SKM-1 (cell line): Measurements from ENCODE around the gene ERMAP.
"Not testable (repeated sequence)": the region's sequence is repeated elsewhere in the genome, so short reads cannot be mapped to it uniquely, and the experiment has no call there.

ENCODE experiments used
- DNase-seq: peaks from one replicate; lab custom pipeline; 2025; ENCODE audit not compliant: unreplicated experiment; lab: John Stamatoyannopoulos, UW

Gene ERMAP

DNA sequence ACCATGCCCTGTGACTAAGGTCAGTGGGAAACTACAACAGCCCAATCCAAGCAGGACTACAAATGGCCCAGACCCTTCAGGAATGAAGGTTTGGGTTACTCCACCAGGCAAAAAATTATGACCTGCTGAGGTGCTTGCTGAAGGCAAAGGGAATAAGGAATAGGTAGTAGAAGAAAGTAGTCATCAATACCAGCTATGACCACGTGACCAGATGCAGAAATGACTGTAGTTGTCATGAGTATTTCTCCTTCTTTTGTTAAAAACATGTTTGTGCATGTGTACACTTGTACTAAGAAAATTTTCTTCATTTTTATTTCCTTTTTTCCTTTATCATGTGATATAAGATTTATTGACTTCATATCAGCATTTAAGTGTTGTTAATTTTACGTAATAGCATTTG, 52.3 kb downstream of the ERMAP start:
- not testable (repeated sequence) for DNase-seq

DNA sequence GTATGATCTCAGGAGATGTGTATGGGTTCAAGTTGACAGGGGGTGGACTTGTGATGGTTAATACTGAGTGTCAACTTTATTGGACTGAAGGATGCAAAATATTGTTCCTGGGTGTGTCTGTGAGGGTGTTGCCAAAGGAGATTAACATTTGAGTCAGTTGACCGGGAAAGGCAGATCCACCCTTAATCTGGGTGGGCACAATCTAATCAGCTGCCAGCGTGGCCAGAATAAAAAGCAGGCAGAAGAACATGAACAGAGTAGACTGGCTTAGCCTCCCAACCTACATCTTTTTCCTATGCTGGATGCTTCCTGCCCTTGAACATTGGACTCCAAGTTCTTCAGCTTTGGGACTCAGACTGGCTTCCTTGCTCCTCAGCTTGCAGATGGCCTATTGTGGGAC, 52.8 kb downstream of the ERMAP start:
- DNase-seq, result not testable (repeated sequence)

DNA sequence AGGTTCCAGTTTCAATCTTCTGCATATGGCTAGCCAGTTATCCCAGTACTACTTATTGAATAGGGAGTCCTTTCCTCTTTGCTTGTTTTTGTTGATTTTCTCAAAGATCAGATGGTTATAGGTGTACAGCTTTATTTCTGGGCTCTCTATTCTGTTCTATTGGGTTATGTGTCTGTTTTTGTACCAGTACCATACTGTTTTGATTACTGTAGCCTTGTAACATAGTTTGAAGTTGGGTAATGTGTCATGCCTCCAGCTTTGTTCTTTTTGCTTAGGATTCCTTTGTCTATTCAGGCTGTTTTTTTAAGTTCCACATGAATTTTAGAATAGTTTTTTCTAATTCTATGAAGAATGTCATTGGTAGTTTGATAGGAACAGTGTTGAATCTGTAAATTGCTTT, 56.2 kb downstream of the ERMAP start:
- not testable (repeated sequence) for DNase-seq

DNA sequence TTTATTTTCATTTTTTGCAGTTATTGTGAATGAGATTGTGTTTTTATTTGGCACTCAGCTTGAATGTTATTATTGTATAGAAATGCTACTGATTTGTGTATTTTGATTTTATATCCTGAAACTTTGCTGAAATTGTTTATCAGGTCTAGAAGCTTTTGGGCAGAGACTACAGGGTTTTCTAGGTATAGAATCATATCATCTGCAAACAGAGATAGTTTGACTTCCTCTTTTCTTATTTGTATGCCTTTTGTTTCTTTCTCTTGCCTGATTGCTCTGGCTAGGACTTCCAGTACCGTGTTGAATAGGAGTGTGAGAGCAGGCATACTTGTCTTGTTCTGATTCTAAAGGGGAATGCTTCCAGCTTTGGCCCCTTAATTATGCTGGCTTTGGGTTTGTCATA, 56.7 kb downstream of the ERMAP start:
- DNase-seq, result no peak

DNA sequence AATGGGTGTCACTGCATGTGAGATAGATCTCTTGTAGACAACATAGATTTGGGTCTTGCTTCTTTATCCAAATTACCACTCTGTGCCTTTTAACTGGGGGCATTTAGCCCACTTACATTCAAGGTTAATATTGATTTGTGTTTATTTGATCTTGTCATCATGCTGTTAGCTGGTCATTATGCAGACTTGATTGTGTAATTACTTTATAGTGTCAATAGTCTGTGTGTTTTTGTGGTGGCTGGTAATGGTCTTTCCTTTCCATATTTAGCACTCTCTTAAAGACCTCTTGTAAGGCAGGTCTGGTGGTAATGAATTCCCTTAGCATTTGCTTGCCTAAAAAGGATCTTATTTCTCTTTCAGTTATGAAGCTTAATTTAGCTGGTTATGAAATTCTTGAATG, 59.1 kb downstream of the ERMAP start:
- no peak for DNase-seq

DNA sequence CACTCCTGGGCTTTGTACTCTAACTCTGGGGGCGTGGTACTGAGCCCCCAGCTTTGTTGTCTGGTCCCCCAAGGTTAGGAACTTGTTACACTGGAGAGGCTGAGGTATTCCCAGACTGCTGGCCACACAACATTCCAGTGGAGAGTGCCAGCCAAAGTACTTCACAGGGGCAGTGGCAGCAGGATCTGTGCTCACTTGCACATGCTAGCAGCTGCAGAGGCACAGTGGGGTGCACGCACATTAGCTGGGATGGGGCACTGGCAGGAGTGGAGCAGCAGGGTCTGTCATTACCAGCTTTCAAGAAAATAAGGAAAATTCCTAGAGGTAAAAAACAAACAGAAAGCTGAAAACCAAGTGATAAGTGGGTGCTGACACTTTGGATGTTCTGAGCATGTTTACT, 60.5 kb downstream of the ERMAP start:
- DNase-seq, result no peak

DNA sequence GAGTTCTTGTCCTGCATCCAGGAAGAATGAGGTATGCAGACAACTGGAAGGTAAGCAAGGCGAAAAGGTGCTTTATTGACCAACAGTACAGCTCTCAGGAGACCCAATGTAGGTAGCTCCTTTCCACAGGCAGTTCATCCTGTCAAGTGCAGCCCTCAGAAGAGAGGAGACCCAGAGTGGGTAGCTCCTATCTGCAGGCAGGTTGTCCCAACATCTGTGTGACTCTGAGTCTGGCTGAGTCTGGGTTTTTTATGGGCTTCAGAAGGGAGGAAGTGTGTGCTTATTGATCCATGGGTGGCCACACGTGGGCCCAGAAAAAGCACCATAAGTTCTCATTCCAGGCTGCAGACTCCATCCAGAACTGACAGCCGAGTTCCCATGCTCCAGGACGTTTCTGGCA, 63.5 kb downstream of the ERMAP start:
- DNase-seq, result no peak

DNA sequence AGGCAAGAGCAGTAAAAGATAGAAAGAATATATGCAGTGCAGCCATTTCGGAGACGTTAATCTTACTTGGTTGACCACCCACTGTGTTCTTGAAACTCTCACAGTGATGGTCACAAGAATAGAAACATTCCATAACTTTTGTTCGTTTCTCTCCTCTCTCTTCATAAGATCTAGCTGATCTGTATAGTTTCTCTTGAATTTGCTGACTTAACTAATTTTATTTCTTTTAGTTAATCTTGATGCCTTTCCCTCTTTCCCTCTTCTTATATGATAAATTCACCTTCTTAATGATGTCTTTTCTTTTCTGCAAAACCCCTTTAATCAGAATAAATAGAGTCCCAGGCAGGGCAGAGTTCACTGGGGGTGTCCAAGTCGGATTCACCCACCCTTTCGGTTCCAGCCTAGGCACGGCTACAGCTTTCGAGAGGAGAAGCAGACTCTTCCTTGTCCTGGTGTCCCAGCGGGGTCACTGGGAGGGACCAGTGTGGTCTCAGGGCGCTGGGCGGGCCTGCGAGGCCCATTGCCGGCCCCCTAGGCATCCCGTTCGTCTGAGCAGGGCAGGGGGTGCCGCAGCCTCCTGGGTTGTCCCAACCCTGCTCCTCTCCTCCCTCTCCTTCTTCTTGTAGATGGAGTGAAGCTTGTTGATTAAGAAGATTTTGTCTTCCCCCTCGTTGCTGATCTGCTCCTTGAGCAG, 69.3 kb downstream of the ERMAP start:
- no peak for DNase-seq

DNA sequence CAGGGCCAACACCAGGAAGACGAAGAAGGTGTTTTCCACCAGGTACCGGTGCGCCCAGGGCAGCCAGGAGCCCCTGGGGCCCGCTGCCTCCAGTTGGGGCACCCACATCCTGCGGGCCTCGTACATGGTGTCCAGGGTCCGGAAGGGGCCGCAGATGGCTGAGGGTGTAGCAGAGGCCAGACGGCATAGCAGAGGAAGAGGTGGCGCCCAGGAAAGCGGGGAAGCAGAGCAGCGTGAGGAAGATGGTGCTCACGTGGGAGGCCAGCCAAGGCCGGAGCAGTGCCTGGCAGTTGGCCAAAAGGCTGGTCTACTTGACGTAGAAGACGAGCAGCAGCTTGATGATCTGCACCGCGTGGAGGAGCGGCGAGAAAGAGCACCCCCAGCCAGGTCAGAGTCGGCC, 69.9 kb downstream of the ERMAP start:
- no peak for DNase-seq

DNA sequence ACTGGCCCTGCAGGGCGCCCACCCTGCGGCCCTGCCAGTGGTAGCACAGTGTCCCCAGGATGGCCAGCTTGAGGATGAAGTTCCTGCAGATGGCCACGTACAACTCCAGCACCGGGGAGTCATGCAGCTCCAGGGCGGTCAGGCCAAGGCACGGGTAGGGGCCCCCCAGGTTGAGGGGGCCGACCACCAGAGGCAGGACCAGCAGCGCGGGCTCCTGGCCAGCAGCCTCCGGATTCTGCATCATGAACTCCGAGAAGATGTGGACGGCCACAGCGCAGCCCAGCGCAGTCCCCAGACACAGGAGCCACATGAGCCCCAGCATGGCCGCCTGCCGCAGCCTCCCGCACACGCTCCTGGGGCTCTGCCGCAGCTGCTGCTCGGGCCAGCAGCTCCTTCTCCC, 70.4 kb downstream of the ERMAP start:
- no peak for DNase-seq

DNA sequence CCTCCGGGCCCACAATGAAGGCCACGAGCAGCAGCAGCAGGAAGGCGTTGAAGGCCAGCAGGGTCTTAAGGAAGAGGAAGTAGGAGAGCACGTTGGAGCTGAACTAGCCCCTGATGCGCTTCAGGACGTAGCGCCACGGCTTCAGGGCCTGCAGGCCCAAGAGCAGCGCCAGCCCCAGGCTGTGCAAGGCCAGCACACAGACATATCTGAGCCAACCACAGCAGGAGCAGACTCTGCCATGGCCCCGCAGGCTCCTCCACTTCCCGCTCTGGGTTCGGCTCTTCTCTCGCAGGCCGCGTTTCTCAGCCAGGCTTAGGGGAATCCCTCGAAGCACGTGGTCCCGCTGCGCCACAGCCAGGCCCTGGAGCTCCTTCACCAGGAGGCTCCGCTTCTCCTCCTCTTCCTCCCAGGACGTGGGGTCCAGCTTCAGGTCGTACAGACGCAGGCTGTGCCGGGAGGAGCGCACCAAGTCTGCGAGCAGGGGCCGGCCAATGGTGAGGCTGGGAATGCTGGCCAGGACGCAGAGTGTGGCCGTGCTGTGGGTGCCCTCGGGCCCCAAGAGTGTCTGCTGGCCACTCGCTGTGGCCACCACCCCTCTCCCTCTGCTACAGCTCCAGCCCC, 71.2 kb downstream of the ERMAP start:
- DNase-seq, result no peak

DNA sequence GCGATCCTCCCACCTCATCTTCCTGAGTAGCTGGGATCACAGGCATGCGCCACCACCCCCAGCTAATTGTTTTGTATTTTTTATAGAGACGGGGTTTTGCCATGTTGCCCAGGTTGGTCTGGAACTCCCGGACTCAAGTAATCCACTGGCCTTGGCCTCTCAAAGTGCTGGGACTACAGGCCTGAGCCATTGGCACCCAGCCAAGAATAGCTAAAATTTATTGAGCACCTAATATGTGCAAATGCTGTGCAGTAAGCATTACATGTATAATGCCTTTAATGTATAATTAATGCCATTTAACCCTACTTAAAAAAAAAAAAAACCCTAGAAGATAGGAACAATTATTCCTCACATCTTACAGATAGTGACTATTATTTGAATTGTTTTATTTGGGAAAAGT, 72.3 kb downstream of the ERMAP start:
- DNase-seq, result no peak

DNA sequence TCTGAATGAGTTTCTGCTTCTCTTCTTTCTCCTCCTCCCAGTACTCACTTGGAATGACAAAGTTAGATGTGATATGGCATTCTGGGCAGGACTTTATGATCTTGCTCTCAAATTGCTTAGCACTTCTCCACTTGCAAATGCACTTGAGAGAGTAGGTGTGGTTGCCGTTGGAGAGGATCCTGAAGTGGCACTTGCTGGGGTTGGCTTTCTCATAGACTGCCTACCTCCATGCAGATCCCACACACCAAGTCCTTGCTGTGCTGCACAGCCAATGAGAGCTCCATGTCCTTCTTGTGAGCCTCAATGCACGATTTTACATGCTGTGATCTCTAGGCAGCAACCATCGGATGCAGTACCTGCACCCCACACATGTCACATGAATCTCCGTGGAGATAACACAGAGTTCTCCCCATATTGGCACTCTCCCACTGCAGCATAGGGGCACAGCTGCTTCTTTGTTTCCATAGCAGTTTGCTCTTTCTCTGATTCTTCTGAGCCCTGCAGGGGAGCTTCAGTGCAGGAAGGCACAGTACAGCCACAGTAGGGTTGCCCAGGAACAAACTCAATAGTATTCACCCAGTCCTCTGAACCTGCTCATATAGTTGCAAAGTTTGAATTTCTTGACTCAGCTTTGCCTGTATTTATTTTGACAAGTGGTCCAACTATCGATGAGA, 74.7 kb downstream of the ERMAP start:
- DNase-seq, result no peak
